LoVo (cell line): ENCODE results near the gene TXNRD1.

ENCODE experiments used
- DNase-seq: peaks from one replicate; pipeline ENCODE4 v3.0.0-alpha.2; 2016; ENCODE audit warnings: low spot score

Gene TXNRD1

DNA sequence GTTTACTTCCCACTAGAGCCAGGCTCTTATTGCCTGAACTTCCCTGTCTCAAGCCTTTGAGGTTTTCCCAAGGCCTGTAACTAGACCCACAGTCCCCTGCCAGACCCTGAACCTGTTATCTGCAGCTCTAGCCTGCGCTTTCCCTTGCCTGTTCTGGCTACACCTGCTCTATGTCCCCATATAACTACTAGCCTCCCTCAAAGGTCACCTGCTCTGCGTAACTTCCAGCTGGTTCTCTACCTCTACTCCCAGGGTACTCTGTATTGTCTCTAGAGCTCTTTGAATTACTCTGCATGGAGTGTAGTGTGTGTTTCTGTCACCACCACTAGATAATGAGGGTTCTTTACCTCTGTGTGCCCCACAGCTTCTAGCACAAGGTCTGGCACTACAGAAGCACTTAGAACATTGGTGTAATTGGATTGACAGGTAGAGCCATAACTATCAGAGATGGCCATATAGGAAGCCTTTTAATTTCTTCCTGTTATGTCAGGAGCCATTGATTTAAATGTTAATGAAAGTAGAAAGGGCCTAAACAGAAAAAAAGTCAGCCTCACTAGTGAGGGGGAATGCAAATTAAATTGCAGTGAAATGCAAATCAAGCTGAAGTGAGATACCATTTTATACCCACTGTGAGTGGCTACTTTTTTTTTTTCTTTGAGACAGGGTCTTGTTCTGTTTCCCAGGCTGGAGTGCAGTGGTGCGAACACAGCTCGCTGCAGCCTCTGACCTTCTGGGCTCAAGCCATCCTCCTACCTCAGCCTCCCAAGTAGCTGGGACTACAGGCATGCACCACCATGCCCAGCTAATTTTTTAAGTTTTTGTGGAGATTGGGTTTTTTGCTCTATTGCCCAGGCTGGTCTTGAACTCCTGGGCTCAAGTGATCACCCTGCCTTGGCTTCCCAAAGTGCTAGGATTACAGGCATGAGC lies 135.7 kb downstream of the TXNRD1 start:
- no peak for DNase-seq

GRCh38 chr12:104352106-104352713 lies 136.6 kb downstream of the TXNRD1 start:
- no peak for DNase-seq

GRCh38 chr12:104353012-104353981 lies 137.7 kb downstream of the TXNRD1 start:
- DNase-seq = no peak

DNA sequence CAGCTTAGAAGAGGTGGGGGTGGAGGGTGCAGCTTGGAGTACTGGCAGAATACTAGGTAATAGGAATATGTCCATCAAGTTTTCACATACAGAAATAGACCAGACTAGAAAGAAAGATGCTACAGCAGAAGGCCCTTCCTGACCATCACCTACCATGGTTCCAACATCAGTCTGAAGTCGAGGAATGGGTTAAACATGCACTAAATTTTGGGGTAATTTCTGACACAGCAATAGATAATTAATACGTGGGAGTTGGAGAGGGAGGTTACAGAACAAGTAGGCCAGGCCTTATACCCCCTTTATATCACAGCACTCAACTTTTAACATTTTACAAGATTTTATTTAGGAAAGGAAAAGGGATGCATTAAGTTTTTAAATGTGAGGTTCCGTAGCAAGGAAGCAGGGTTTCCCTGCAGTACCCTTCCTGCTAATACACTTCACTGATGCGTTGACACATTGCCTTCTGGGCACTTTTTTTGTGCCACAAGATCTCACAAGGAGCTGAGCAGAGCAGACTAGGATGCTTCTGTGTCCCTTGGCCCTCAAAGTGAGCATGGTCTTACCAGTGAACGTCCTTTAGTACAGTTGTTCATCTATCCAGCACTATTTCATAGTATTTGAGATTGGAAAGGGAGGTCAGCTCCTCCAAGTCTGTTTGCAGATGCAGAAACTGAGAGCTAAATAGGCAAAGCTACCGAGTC lies 138.7 kb downstream of the TXNRD1 start:
- DNase-seq = no peak

GRCh38 chr12:104354868-104355570 lies 139.4 kb downstream of the TXNRD1 start:
- no peak for DNase-seq

GRCh38 chr12:104355630-104356029 lies 140.1 kb downstream of the TXNRD1 start:
- DNase-seq = no peak

DNA sequence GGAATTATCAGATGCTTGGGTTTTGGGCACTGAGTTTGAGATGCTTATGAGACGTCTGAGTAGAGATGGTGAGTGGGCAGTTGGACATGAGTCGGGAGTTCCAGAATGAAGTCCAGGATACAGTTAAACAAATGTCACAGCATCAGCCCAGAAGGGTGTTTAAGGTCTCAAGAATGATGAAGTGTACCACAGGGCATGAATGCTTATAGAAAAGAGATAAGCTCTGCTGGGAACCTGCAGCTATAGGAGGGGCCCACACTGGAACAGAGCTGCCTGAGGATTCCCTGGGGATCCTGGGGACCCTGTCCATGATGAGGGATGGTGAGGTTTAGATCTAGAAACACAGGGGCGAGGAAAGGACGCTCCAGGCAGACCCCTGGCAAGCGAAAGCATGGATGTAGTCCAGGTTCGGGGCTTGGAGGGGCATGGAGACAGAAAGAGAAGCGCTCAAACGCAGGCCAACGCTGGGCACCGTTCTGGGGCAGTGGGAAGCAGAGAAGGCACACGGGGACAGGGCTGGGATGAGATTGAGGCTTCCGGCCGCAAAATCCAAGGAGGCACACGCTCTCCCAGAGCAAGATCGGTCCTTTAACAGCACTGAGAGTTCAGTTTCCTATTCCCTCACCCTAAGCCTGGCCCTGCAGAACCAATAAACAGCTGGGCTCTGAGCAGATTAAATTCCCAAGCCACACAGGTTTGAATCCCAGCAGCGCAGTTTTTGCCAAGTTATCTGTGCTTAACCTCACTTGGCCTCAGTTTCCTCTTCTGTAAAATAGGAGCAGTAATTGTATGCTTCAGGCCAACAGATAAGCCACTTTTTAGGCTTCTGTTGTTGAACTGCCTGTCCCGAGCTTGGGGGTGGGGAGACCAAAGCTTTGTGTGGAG lies 140.9 kb downstream of the TXNRD1 start:
- DNase-seq = no peak

GRCh38 chr12:104357421-104357952 lies 141.9 kb downstream of the TXNRD1 start:
- DNase-seq = no peak

DNA sequence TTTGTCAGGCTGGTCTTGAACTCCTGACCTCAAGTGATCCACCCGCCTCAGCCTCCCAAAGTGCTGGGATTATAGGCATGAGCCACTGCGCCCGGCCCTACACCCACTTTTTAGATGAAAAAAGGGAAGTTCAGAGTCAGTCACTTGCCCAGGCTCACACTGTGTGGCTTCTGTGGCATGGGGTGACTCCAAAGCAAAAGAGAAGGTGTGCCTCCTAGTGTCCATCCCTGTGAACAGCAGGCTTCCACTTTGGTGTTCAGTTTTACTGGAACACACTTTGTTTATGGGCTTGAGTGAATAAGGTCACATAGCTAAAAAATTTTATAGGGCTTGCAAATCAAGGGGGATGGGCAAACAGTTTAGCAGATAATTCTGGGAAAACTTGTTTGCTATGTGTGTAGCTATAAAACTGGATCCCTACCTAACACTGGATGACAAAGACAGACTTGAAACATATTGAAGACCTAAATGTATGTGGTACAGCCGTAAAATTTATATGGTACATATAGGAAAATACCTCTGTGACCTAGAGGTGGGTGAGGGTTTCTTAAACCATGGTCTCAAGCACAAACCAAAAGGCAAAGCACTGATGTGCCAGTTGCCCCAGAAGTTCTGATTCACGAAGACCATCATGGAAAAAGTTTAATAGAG lies 142.9 kb downstream of the TXNRD1 start:
- peak; percentile 77 for DNase-seq

DNA sequence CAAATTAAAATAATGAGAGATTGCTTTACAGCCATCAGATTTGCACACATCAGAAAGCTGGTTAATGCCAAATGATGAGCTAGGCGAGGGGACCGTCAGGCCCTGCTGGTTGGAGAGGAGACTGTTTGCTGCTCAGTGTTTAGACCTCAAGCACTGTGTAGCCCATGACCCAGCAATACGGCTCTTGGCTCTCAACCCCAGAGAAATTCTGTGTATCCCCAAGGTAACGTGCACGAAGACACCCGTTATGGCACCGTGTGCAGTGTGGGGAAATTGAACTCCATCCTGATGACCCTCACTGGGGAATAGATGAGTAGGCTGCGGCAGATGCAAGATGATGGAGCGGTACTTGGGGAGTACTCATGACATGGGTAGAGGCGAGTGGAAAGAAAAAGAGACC lies 143.6 kb downstream of the TXNRD1 start:
- no peak for DNase-seq

DNA sequence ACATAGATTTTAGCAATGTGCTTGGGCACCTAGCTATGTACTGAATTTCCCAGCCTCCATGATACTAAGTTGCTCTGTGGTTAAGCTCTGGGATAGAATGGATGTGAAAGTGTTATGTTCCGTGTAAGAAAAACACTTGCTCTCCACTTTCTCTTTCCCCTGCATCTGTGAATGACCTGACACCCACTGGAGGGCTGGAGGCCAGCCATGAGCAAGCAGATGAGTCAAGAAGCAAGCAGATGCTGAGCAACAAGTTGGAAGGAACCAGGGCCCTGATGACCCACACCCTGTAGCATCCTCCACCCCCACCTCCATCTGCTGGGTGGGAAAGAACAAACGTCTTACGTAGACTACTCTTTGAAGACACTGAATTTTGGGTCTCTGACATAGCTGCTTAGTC lies 144.6 kb downstream of the TXNRD1 start:
- no peak for DNase-seq

GRCh38 chr12:104360983-104361707 lies 145.6 kb downstream of the TXNRD1 start:
- DNase-seq = no peak

DNA sequence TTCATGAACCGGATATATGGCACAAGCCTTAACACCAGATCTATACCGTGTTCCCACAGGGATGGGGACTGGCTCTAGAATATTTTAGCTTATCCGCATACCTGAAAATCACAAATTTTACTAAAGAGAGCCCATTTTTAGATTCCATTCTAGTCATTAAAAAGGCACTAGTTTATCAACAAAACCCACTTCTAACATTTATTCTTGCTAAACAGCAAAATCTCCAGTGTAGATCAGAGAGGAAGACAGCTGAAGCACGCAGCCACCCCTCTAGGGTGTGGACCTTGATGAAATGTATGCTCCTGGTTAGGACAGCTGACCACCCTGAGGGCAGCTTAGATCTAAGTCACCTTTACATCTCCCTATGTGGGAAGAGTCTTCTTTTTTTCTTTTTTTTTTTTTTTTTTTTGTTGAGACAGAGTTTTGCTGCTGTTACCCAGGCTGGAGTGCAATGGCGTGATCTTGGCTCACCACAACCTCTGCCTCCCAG lies 150.4 kb downstream of the TXNRD1 start:
- no peak for DNase-seq

GRCh38 chr12:104369708-104370107 lies 154.1 kb downstream of the TXNRD1 start:
- DNase-seq = no peak

GRCh38 chr12:104371043-104371870 lies 155.7 kb downstream of the TXNRD1 start:
- DNase-seq = peak; percentile 53

DNA sequence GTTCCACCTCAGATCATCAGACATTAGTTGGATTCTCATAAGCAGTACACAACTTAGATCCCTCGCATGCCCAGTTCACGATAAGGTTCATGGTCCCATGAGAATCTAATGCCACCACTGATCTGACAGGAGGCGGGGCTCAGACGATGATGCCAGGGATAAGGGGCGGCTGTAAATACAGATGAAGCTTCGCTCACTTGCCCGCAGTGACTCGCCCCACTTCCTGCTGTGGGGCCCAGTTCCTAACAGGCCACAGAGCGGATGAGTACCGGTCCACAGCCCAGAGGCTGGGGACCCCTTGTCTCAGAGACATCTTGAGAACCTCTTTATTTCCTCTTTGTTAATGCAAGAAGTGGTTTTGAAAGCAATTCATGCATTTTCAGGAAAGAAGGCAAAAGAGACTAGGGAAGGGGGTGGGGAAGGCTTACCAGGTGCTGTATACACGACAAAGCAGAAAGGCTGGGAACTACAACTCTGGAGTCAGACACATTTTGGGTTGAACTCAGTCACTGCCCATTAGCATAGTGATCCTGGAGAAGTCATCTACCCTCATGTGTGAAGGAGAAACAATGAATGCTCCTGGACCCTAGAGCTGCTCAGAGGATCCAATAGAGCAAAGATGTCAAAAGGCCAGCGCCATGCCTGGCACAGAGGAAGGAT lies 156.6 kb downstream of the TXNRD1 start:
- no peak for DNase-seq
